ENCODE results near the gene APAF1. TPM values are rescaled to one million over a fixed set of nuclear protein-coding genes. Genes with fewer than 3 reads are reported as not detected.

Gene APAF1
- total and polyA plus RNA-seq, 2 donors from 2014 or later: 4.6 to 16.1 TPM

GRCh38 chr12:98738539-98738938, 93.4 kb downstream of the APAF1 start:
- DNase-seq (no peak), FAIRE-seq (no peak)
- Histone ChIP-seq H3K9me3 (ENCODE audit: control insufficient read depth in 2 of 3, insufficient read depth in 1 of 3, low read length in 3 of 3) (no peaks in the 10 kb centered on the region), H3K27me3 (ENCODE audit: control insufficient read depth, insufficient read depth, low read length) (no peaks in the 10 kb centered on the region), H3K9ac (ENCODE audit: low read length in 3 of 3) (no peak overlapping the region), H3K4me3 (ENCODE audit: low read length in 3 of 3) (no peak overlapping the region), H3K27ac (ENCODE audit: low read depth in 2 of 2, low read length in 2 of 2) (no peak overlapping the region), H3K4me1 (ENCODE audit: control insufficient read depth in 2 of 3, insufficient read depth in 2 of 3, low read depth in 1 of 3, low read length in 3 of 3) (no peaks in the 10 kb centered on the region), H3K36me3 (ENCODE audit: control insufficient read depth in 2 of 3, insufficient read depth in 3 of 3, low read length in 3 of 3) (no peaks in the 10 kb centered on the region)
- TF ChIP-seq CTCF (IDR thresholded peaks at IDR 0.05; ENCODE audit: borderline replicate concordance, extremely low read depth, insufficient read depth): no peak
- intact Hi-C loops (cut with DNase I): no loop called here

- H3K36me3 ChIP-seq (ENCODE audit: control insufficient read depth in 2 of 3, insufficient read depth in 3 of 3, low read length in 3 of 3): no peaks in the 10 kb centered on the region
- no peak for FAIRE-seq
- H3K9ac ChIP-seq (ENCODE audit: low read length in 3 of 3): no peak overlapping the region
- intact Hi-C loops (cut with DNase I): no loop called here
- DNase-seq: no peak
- no peak overlapping the region for H3K4me3 ChIP-seq (ENCODE audit: low read length in 3 of 3)
- no peak for TF ChIP-seq CTCF (IDR thresholded peaks at IDR 0.05; ENCODE audit: borderline replicate concordance, extremely low read depth, insufficient read depth)
- H3K27me3 ChIP-seq (ENCODE audit: control insufficient read depth, insufficient read depth, low read length): no peaks in the 10 kb centered on the region
- no peak overlapping the region for H3K27ac ChIP-seq (ENCODE audit: low read depth in 2 of 2, low read length in 2 of 2)
- no peaks in the 10 kb centered on the region for H3K9me3 ChIP-seq (ENCODE audit: control insufficient read depth in 2 of 3, insufficient read depth in 1 of 3, low read length in 3 of 3)
- no peaks in the 10 kb centered on the region for H3K4me1 ChIP-seq (ENCODE audit: control insufficient read depth in 2 of 3, insufficient read depth in 2 of 3, low read depth in 1 of 3, low read length in 3 of 3)
Observed at GRCh38 chr12:98740751-98741150, 95.7 kb downstream of the APAF1 start.

- TF ChIP-seq CTCF (IDR thresholded peaks at IDR 0.05; ENCODE audit: borderline replicate concordance, extremely low read depth, insufficient read depth): no peak
- Histone ChIP-seq H3K4me3 (ENCODE audit: low read length in 3 of 3) (no peak overlapping the region), H3K36me3 (ENCODE audit: control insufficient read depth in 2 of 3, insufficient read depth in 3 of 3, low read length in 3 of 3) (no peaks in the 10 kb centered on the region), H3K9me3 (ENCODE audit: control insufficient read depth in 2 of 3, insufficient read depth in 1 of 3, low read length in 3 of 3) (no peaks in the 10 kb centered on the region), H3K9ac (ENCODE audit: low read length in 3 of 3) (no peak overlapping the region), H3K27ac (ENCODE audit: low read depth in 2 of 2, low read length in 2 of 2) (no peak overlapping the region), H3K27me3 (ENCODE audit: control insufficient read depth, insufficient read depth, low read length) (peaks cover 2% of the 10 kb centered on the region), H3K4me1 (ENCODE audit: control insufficient read depth in 2 of 3, insufficient read depth in 2 of 3, low read depth in 1 of 3, low read length in 3 of 3) (peaks cover 0 to 4% (median 0%) of the 10 kb centered on the region in 3 donors)
- FAIRE-seq (no peak), DNase-seq (no peak)
- intact Hi-C loops (cut with DNase I): no loop called here
Observed at GRCh38 chr12:98741196-98741555, 96.1 kb downstream of the APAF1 start.

All from kidney (tissue), 14 donors.